Activated CD8-positive, alpha-beta T cell treated with anti-CD3 and anti-CD28 coated beads for 36 hours (primary cell): ENCODE measurements around the gene MOB3B. TPM values are rescaled to one million over a fixed set of nuclear protein-coding genes. Genes with fewer than 3 reads are reported as not detected.

Experiments used
- ATAC-seq: fragments of 200-7000 bp; cut with Tn5 transposase; one replicate; pipeline ENCODE4 v1.10.0; 2021; ENCODE audit warnings: mild to moderate bottlenecking, moderate library complexity
- CTCF ChIA-PET: fragments of 350-600 bp; sonication (Branson Sonifier 250); formaldehyde crosslinking; loops from one replicate; lab custom pipeline; 2021; ENCODE audit warnings: antibody characterized with exemption; lab: Charles Lee
- POLR2A ChIA-PET: fragments of 350-600 bp; sonication (Branson Sonifier 250); formaldehyde crosslinking; loops from one replicate; lab custom pipeline; 2021; ENCODE audit warnings: antibody characterized with exemption; lab: Charles Lee
- DNase-seq: peaks from one replicate; pipeline ENCODE4 v3.0.0-alpha.2; 2020
- H3K27ac Mint-ChIP-seq: one replicate; pipeline ENCODE4 v1.8.0; 2021; ENCODE audit warnings: mild to moderate bottlenecking, mixed read lengths
- H3K27me3 Mint-ChIP-seq: one replicate; pipeline ENCODE4 v1.8.0; 2021; ENCODE audit warnings: mixed read lengths
- H3K36me3 Mint-ChIP-seq: one replicate; pipeline ENCODE4 v1.8.0; 2021; ENCODE audit warnings: low read depth, mixed read lengths
- H3K4me1 Mint-ChIP-seq: one replicate; pipeline ENCODE4 v1.8.0; 2021; ENCODE audit warnings: low read depth, mixed read lengths
- H3K4me3 Mint-ChIP-seq: one replicate; pipeline ENCODE4 v1.8.0; 2021; ENCODE audit warnings: mild to moderate bottlenecking, moderate library complexity, mixed read lengths
- H3K9me3 Mint-ChIP-seq: one replicate; pipeline ENCODE4 v1.8.0; 2021; ENCODE audit warnings: mixed read lengths
- CTCF ChIP-seq: fragments of 200-600 bp; IDR thresholded peaks from one replicate; pipeline ENCODE4 v1.8.0; 2022; ENCODE audit warnings: antibody characterized with exemption, mild to moderate bottlenecking
- intact Hi-C: fragments of 100-400 bp; cut with micrococcal nuclease; formaldehyde crosslinking; loops from one replicate; pipeline ENCODE4 v1.10.0; 2022
- total RNA-seq, 2 experiments: library from RNA; stranded (reverse); gene quantifications; one replicate each; pipeline ENCODE4 v1.2.3, GENCODE V29; 2021

Gene MOB3B
- under 1 TPM; 0.47 to 0.67 TPM for total RNA-seq

- peak within 1 kb of the TSS; percentile 66 for H3K27ac Mint-ChIP-seq
- CTCF ChIA-PET, result interaction anchor here (0.6 to 3.1 kb wide), 34 partner anchors 8 to 202 kb away, joined by 3 to 65 read pairs (median 5); no protein-coding TSS in a partner anchor
- H3K27me3 Mint-ChIP-seq, result peaks cover 13% of the 10 kb centered on the region
- peak; percentile 90 for ATAC-seq
- peaks cover 10% of the 10 kb centered on the region for H3K4me1 Mint-ChIP-seq
- DNase-seq, result peak; percentile 82
- intact Hi-C loops, result loop anchor here (1.0 kb wide), 1 partner anchor 196 kb away; no protein-coding TSS in a partner anchor
- no peaks in the 10 kb centered on the region for H3K36me3 Mint-ChIP-seq
- H3K9me3 Mint-ChIP-seq, result no peaks in the 10 kb centered on the region
- peak within 1 kb of the TSS; percentile 82 for H3K4me3 Mint-ChIP-seq
- peak; percentile 84 for TF ChIP-seq CTCF
- POLR2A ChIA-PET, result interaction anchor here (1.5 kb wide), 1 partner anchor 43 kb away, joined by 3 read pairs; the partner anchor contains the start of gene C9orf72
These were observed at the start of gene MOB3B for GRCh38 chr9:27529316-27530278. Gene MOB3B (minus strand): TSS chr9:27529814. CDS start chr9:27455550, 74,264 bp downstream.

GRCh38 chr9:27573634-27574590 lies 44.3 kb upstream of the MOB3B start:
- intact Hi-C loops, result loop anchor here (10.0 kb wide), 1 partner anchor 59 kb away; no protein-coding TSS in a partner anchor
- DNase-seq, result peak; percentile 99
- no peaks in the 10 kb centered on the region for H3K27me3 Mint-ChIP-seq
- H3K36me3 Mint-ChIP-seq, result peaks cover 1% of the 10 kb centered on the region
- peaks cover 25% of the 10 kb centered on the region for H3K4me1 Mint-ChIP-seq
- POLR2A ChIA-PET, result interaction anchor here (1.2 to 1.7 kb wide), 4 partner anchors 9 to 44 kb away, joined by 3 to 8 read pairs (median 4); partner anchors contain the start of gene MOB3B
- H3K4me3 Mint-ChIP-seq, result peak overlapping the region; percentile 88
- peaks cover 8% of the 10 kb centered on the region for H3K9me3 Mint-ChIP-seq
- peak; percentile 80 for ATAC-seq
- CTCF ChIA-PET, result interaction anchor here (1.4 kb wide), 1 partner anchor 11 kb away, joined by 5 read pairs; no protein-coding TSS in a partner anchor
- no peak for TF ChIP-seq CTCF
- H3K27ac Mint-ChIP-seq, result peak overlapping the region; percentile 98

GRCh38 chr9:27572918-27573633 lies 43.5 kb upstream of the MOB3B start, which contains the start of gene C9orf72:
Gene C9orf72 (minus strand): TSS chr9:27573481. CDS start chr9:27567120, 6,361 bp downstream.
- DNase-seq, result peak; percentile 84
- POLR2A ChIA-PET, result interaction anchor here (0.6 to 1.7 kb wide), 8 partner anchors 10 to 623 kb away, joined by 3 to 8 read pairs (median 4); partner anchors contain the start of gene MOB3B
- CTCF ChIA-PET, result interaction anchor here (1.4 kb wide), 1 partner anchor 10 kb away, joined by 5 read pairs; no protein-coding TSS in a partner anchor
- H3K4me1 Mint-ChIP-seq, result peaks cover 25% of the 10 kb centered on the region
- no peak for TF ChIP-seq CTCF
- peak within 1 kb of the TSS; percentile 88 for H3K4me3 Mint-ChIP-seq
- H3K36me3 Mint-ChIP-seq, result peaks cover 1% of the 10 kb centered on the region
- H3K27ac Mint-ChIP-seq, result peak within 1 kb of the TSS; percentile 98
- no peaks in the 10 kb centered on the region for H3K27me3 Mint-ChIP-seq
- peak; percentile 63 for ATAC-seq
- peaks cover 2% of the 10 kb centered on the region for H3K9me3 Mint-ChIP-seq
- intact Hi-C loops, result loop anchor here (10.0 kb wide), 1 partner anchor 58 kb away; no protein-coding TSS in a partner anchor

GRCh38 chr9:27572566-27572917 lies 42.9 kb upstream of the MOB3B start:
- TF ChIP-seq CTCF, result no peak
- peak overlapping the region; percentile 88 for H3K4me3 Mint-ChIP-seq
- no peaks in the 10 kb centered on the region for H3K27me3 Mint-ChIP-seq
- ChIA-PET CTCF (interaction anchor here (1.4 kb wide), 1 partner anchor 10 kb away, joined by 5 read pairs; no protein-coding TSS in a partner anchor), POLR2A (interaction anchor here (0.6 to 1.7 kb wide), 7 partner anchors 10 to 622 kb away, joined by 3 to 8 read pairs (median 4); partner anchors contain the start of gene MOB3B)
- DNase-seq (peak; percentile 76), ATAC-seq (peak; percentile 62)
- intact Hi-C loops, result loop anchor here (10.0 kb wide), 1 partner anchor 58 kb away; no protein-coding TSS in a partner anchor
- H3K9me3 Mint-ChIP-seq, result no peaks in the 10 kb centered on the region
- H3K36me3 Mint-ChIP-seq, result peaks cover 1% of the 10 kb centered on the region
- H3K4me1 Mint-ChIP-seq, result peaks cover 27% of the 10 kb centered on the region
- peak overlapping the region; percentile 98 for H3K27ac Mint-ChIP-seq
